IMR-90 (cell line): ENCODE measurements around the gene GPR157. TPM values are rescaled to one million over a fixed set of nuclear protein-coding genes. Genes with fewer than 3 reads are reported as not detected.

ENCODE experiments used
- ATAC-seq: fragments of 200-7000 bp; cut with Tn5 transposase; 2 replicates; pipeline ENCODE4 v1.9.1; 2020; ENCODE audit warnings: low read depth, mild to moderate bottlenecking, moderate library complexity
- BruUV-seq: library from RNA; stranded (reverse); fragments of 400-500 nt; replicated peaks from 2 replicates; lab custom pipeline; 2021; lab: Mats Ljungman, UMichigan
- CTCF ChIA-PET: fragments of 300-600 bp; formaldehyde crosslinking; extraction: SDS; loops from one replicate; lab custom pipeline; 2021; ENCODE audit warnings: antibody characterized with exemption; lab: Yijun Ruan, JAX
- POLR2A ChIA-PET: fragments of 300-600 bp; sonication (Branson Sonifier 250); formaldehyde crosslinking; loops from one replicate; lab custom pipeline; 2022; ENCODE audit warnings: antibody characterized with exemption; ENCODE audit not compliant: unreplicated experiment; lab: Charles Lee
- DNase-seq: peaks from one replicate; pipeline ENCODE4 v3.0.0; 2013
- H2AFZ ChIP-seq: replicated peaks from 2 replicates; pipeline ENCODE3; 2013; ENCODE audit warnings: low read length, mild to moderate bottlenecking; ENCODE audit not compliant: poor library complexity
- H2AK5ac ChIP-seq: 2 replicates; pipeline ENCODE4 v1.6.1; 2013; ENCODE audit warnings: low read depth, low read length, inconsistent platforms
- H2AK9ac ChIP-seq: replicated peaks from 2 replicates; pipeline ENCODE3; 2013; ENCODE audit warnings: mild to moderate bottlenecking, low read depth, low read length, moderate library complexity; ENCODE audit not compliant: poor library complexity
- H2BK120ac ChIP-seq: 2 replicates; pipeline ENCODE4 v1.6.1; 2013; ENCODE audit warnings: low read depth, low read length, inconsistent platforms
- H2BK15ac ChIP-seq: 3 replicates; pipeline ENCODE4 v1.6.1; 2013; ENCODE audit warnings: low read depth, low read length, inconsistent platforms
- H2BK20ac ChIP-seq: 2 replicates; pipeline ENCODE4 v1.6.1; 2013; ENCODE audit warnings: low read depth, mild to moderate bottlenecking, inconsistent platforms, low read length, moderate library complexity
- H2BK5ac ChIP-seq: 2 replicates; pipeline ENCODE4 v1.6.1; 2013; ENCODE audit warnings: mild to moderate bottlenecking, low read depth, low read length, inconsistent platforms; ENCODE audit not compliant: poor library complexity, severe bottlenecking
- H3K14ac ChIP-seq: replicated peaks from 2 replicates; pipeline ENCODE4 v1.6.1; 2013; ENCODE audit warnings: low read depth, low read length, inconsistent platforms
- H3K18ac ChIP-seq: 2 replicates; pipeline ENCODE4 v1.6.1; 2013; ENCODE audit warnings: low read depth, low read length, control low read depth
- H3K23ac ChIP-seq: 2 replicates; pipeline ENCODE4 v1.6.1; 2013; ENCODE audit warnings: low read depth, low read length, inconsistent platforms
- H3K27ac ChIP-seq: 2 replicates; pipeline ENCODE4 v1.5.1; 2013; ENCODE audit warnings: mild to moderate bottlenecking, control low read depth, low read length; ENCODE audit not compliant: insufficient read depth
- H3K27me3 ChIP-seq: 2 replicates; pipeline ENCODE4 v1.6.1; 2013; ENCODE audit warnings: low read length; ENCODE audit not compliant: control insufficient read depth, insufficient read depth
- H3K36me3 ChIP-seq: 2 replicates; pipeline ENCODE4 v1.6.1; 2013; ENCODE audit warnings: low read length, mixed read lengths; ENCODE audit not compliant: control insufficient read depth, insufficient read depth
- H3K4ac ChIP-seq: 2 replicates; pipeline ENCODE4 v1.6.1; 2013; ENCODE audit warnings: low read depth, low read length, inconsistent platforms
- H3K4me1 ChIP-seq: 2 replicates; pipeline ENCODE4 v1.6.1; 2013; ENCODE audit warnings: low read length, mixed read lengths; ENCODE audit not compliant: control insufficient read depth, insufficient read depth
- H3K4me2 ChIP-seq: 2 replicates; pipeline ENCODE4 v1.6.1; 2013; ENCODE audit warnings: low read depth, mild to moderate bottlenecking, control low read depth, low read length, moderate library complexity
- H3K4me3 ChIP-seq: 2 replicates; pipeline ENCODE4 v1.5.1; 2013; ENCODE audit warnings: low read depth, mild to moderate bottlenecking, control low read depth, low read length, moderate library complexity; ENCODE audit not compliant: insufficient read depth
- H3K56ac ChIP-seq: 2 replicates; pipeline ENCODE4 v1.6.1; 2013; ENCODE audit warnings: low read length, inconsistent platforms; ENCODE audit not compliant: insufficient read depth; ENCODE audit errors: extremely low read depth
- H3K79me1 ChIP-seq, 2 experiments: 2 replicates each; pipeline ENCODE4 v1.6.1; 2013; ENCODE audit warnings: low read length in 2 of 2, inconsistent platforms in 1 of 2, low read depth in 1 of 2
- H3K9ac ChIP-seq: 2 replicates; pipeline ENCODE4 v1.6.1; 2013; ENCODE audit warnings: low read depth, low read length, control low read depth
- H3K9me1 ChIP-seq: 2 replicates; pipeline ENCODE4 v1.6.1; 2013; ENCODE audit warnings: low read length, inconsistent platforms; ENCODE audit not compliant: insufficient read depth
- H3K9me3 ChIP-seq: 2 replicates; pipeline ENCODE4 v1.6.1; 2013; ENCODE audit warnings: low read length; ENCODE audit not compliant: control insufficient read depth, insufficient read depth
- H4K20me1 ChIP-seq: 2 replicates; pipeline ENCODE4 v1.6.1; 2013; ENCODE audit warnings: low read length, inconsistent platforms; ENCODE audit not compliant: insufficient read depth
- H4K5ac ChIP-seq: 2 replicates; pipeline ENCODE4 v1.6.1; 2013; ENCODE audit warnings: mild to moderate bottlenecking, low read depth, low read length, control low read depth
- H4K8ac ChIP-seq, 2 experiments: 2 replicates each; pipeline ENCODE4 v1.6.1; 2013; ENCODE audit warnings: low read depth in 2 of 2, low read length in 2 of 2, control low read depth in 1 of 2, inconsistent platforms in 1 of 2
- H4K91ac ChIP-seq: 2 replicates; pipeline ENCODE4 v1.6.1; 2013; ENCODE audit warnings: low read depth, low read length, inconsistent platforms; ENCODE audit not compliant: insufficient read depth
- CEBPB ChIP-seq: IDR thresholded peaks from 2 replicates; pipeline ENCODE4 v1.6.1; 2012; ENCODE audit warnings: low read depth, low read length, improper control_type of control experiment
- CHD1 ChIP-seq: IDR thresholded peaks from 2 replicates; pipeline ENCODE4 v1.6.1; 2012; ENCODE audit warnings: low read depth, low read length, improper control_type of control experiment
- RAD21 ChIP-seq: IDR thresholded peaks from 2 replicates; pipeline ENCODE4 v1.6.1; 2012; ENCODE audit warnings: low read length, improper control_type of control experiment
- RCOR1 ChIP-seq: IDR thresholded peaks from 2 replicates; pipeline ENCODE4 v1.6.1; 2012; ENCODE audit warnings: mild to moderate bottlenecking, low read length, improper control_type of control experiment; ENCODE audit not compliant: insufficient replicate concordance
- SMC3 ChIP-seq: fragments of 150-350 bp; IDR thresholded peaks from 2 replicates; pipeline ENCODE4 v1.6.1; 2016; ENCODE audit warnings: low read depth, mild to moderate bottlenecking, antibody characterized with exemption, low read length, moderate library complexity
- WGBS, 2 experiments: methylation state at CpG; one replicate each; pipeline versions ENCODE4 v1.1.5 to v1.1.7; 2013; ENCODE audit warnings: missing lambda C conversion rate in 2 of 2; ENCODE audit not compliant: insufficient read length in 1 of 2; ENCODE audit errors: extremely low coverage in 2 of 2; 5-methylcytosine and 5-hydroxymethylcytosine counted together
- dilution Hi-C: fragments of 300-500 bp; cut with HindIII; formaldehyde crosslinking; loops from one replicate; pipeline ENCODE4 v1.14.3; 2018; ENCODE audit warnings: low sequenced_read_pairs; ENCODE audit not compliant: unreplicated experiment
- in situ Hi-C: fragments of 300-500 bp; cut with MboI; formaldehyde crosslinking; loops from 3 replicates; pipeline ENCODE4 v1.14.3; 2019; ENCODE audit warnings: low sequenced_read_pairs, inconsistent platforms, mixed read lengths
- intact Hi-C: fragments of 100-400 bp; cut with micrococcal nuclease; formaldehyde crosslinking; loops from 2 replicates; pipeline ENCODE4 v1.10.0; 2022
- polyA plus RNA-seq, 3 experiments: library from polyadenylated mRNA; depleted of rRNA; stranded (reverse); fragments of >200 nt; gene quantifications; 2 replicates each; pipeline ENCODE4 v1.2.3, GENCODE V29; 2012; ENCODE audit warnings: low replicate concordance in 1 of 3
- total RNA-seq: library from RNA; depleted of rRNA; stranded (reverse); fragments of >200 nt; gene quantifications from 2 replicates; pipeline ENCODE4 v1.2.3, GENCODE V29; 2012

Gene GPR157
- total and polyA plus RNA-seq, 2 of the 4 experiments (the other 2 are of a cell fraction), result 1.8 to 2.7 TPM

- no peak overlapping the region for H4K5ac ChIP-seq
These were observed 23.6 kb upstream of the GPR157 start for GRCh38 chr1:9152535-9152934.

More at GRCh38 chr1:9152535-9152934, 23.6 kb upstream of the GPR157 start:
- Histone ChIP-seq H2BK20ac (no peak overlapping the region), H4K20me1 (peaks cover 75% of the 10 kb centered on the region), H3K4me3 (no peak overlapping the region), H3K18ac (no peak overlapping the region), H3K36me3 (peaks cover 34% of the 10 kb centered on the region), H3K9me1 (peaks cover 20% of the 10 kb centered on the region), H3K4me2 (no peak overlapping the region), H4K8ac (no peak overlapping the region), H2AFZ (no peak overlapping the region), H3K56ac (no peak overlapping the region), H2BK5ac (no peak overlapping the region), H2BK15ac (no peak overlapping the region), H3K14ac (no peak overlapping the region), H3K27ac (no peak overlapping the region), H3K4me1 (peaks cover 10% of the 10 kb centered on the region; the same call in 1 of the 2 replicates), H3K79me1 (peaks cover 12 to 81% of the 10 kb centered on the region in 2 experiments; a peak in 3 of 4 replicates), H3K23ac (no peak overlapping the region), H2AK5ac (no peak overlapping the region), H3K4ac (no peak overlapping the region), H3K9ac (no peak overlapping the region), H2BK120ac (no peak overlapping the region), H2AK9ac (no peak overlapping the region), H3K9me3 (no peaks in the 10 kb centered on the region), H4K91ac (no peak overlapping the region), H3K27me3 (no peaks in the 10 kb centered on the region)
- intact Hi-C loops, result no loop called here
- in situ Hi-C loops, result no loop called here
- ChIA-PET CTCF (no interaction called here), POLR2A (no interaction called here)
- BruUV-seq, result no TSS peak
- ATAC-seq (no peak), DNase-seq (no peak)
- TF ChIP-seq RCOR1 (no peak), CHD1 (no peak), RAD21 (no peak), CEBPB (no peak), SMC3 (no peak)
- dilution Hi-C loops, result no loop called here
- 70% methylated on average over 4 of the region's 10 CpGs; no CpG with 5 or more reads in 1 of the 2 experiments for WGBS, 2 experiments
